Measurements from ENCODE around the gene SCIMP.
"Not testable (repeated sequence)": the region's sequence is repeated elsewhere in the genome, so short reads cannot be mapped to it uniquely, and the experiment has no call there.

DNA sequence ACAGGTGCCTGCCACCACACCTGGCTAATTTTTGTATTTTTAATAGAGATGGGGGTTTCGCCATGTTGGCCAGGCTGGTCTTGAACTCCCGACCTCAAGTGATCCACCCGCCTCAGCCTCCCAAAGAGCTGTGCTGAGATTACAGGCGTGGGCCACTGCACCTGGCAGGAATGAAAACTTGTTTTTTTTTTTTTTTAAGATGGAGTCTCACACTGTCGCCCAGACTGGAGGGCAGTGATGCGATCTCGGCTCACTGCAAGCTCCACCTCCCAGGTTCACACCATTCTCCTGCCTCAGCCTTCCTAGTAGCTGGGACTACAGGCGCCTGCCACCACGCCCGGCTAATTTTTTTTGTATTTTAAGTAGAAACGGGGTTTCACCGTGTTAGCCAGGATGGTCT is 12.7 kb downstream of the SCIMP start:
- not testable (repeated sequence) for TF ChIP-seq CTCF (optimal IDR thresholded peaks at IDR 0.05 in 1 of 3, IDR thresholded peaks at IDR 0.05 in 1 of 3, conservative IDR thresholded peaks at IDR 0.05 in 1 of 3; ENCODE audit: extremely low read depth in 1 of 3, insufficient read depth in 2 of 3, low read length in 3 of 3); EZH2 (IDR thresholded peaks at IDR 0.05; ENCODE audit: low read length)
